Fibroblast of skin of left biceps (primary cell): ENCODE results near the gene CDH23.
"Not testable (repeated sequence)": the region's sequence is repeated elsewhere in the genome, so short reads cannot be mapped to it uniquely, and the experiment has no call there.

ENCODE experiments used
- DNase-seq, 2 experiments: peaks; one replicate each; pipeline ENCODE4 v3.0.0-alpha.2; 2013; ENCODE audit warnings: low read depth in 2 of 2

Gene CDH23

GRCh38 chr10:71396711-71397295 lies at the start of gene CDH23:
CDH23 (plus strand) TSS chr10:71396920; CDS start chr10:71439832, 42,912 bp downstream.
- DNase-seq, result no peak

GRCh38 chr10:71347587-71348395 lies 48.9 kb upstream of the CDH23 start:
- no peak for DNase-seq

GRCh38 chr10:71348850-71349249 lies 47.9 kb upstream of the CDH23 start:
- no peak for DNase-seq

- DNase-seq, result no peak
These were observed 47.3 kb upstream of the CDH23 start for GRCh38 chr10:71349406-71349805.

GRCh38 chr10:71351087-71351486 lies 45.6 kb upstream of the CDH23 start:
- DNase-seq, result no peak

GRCh38 chr10:71351628-71352319 lies 44.9 kb upstream of the CDH23 start:
- DNase-seq, result no peak

GRCh38 chr10:71353639-71354038 lies 43.1 kb upstream of the CDH23 start:
- DNase-seq, result no peak

- DNase-seq, result no peak
These were observed 41.9 kb upstream of the CDH23 start for GRCh38 chr10:71354776-71355175.

- DNase-seq, result no peak
These were observed 40.8 kb upstream of the CDH23 start for GRCh38 chr10:71355886-71356285.

- no peak for DNase-seq
These were observed 38.9 kb upstream of the CDH23 start for GRCh38 chr10:71357792-71358265.

GRCh38 chr10:71358277-71358676 lies 38.4 kb upstream of the CDH23 start:
- no peak for DNase-seq

- DNase-seq, result not testable (repeated sequence)
These were observed 37.8 kb upstream of the CDH23 start for GRCh38 chr10:71358906-71359305.

GRCh38 chr10:71359364-71360046 lies 37.2 kb upstream of the CDH23 start:
- no peak for DNase-seq

GRCh38 chr10:71360735-71361134 lies 36.0 kb upstream of the CDH23 start:
- DNase-seq, result no peak

GRCh38 chr10:71361581-71361980 lies 35.1 kb upstream of the CDH23 start:
- DNase-seq, result no peak

- no peak for DNase-seq
These were observed 34.6 kb upstream of the CDH23 start for GRCh38 chr10:71362141-71362540.

GRCh38 chr10:71363936-71364335 lies 32.8 kb upstream of the CDH23 start:
- DNase-seq, result no peak

- no peak for DNase-seq
These were observed 31.4 kb upstream of the CDH23 start for GRCh38 chr10:71365366-71365765.

GRCh38 chr10:71366690-71367089 lies 30.0 kb upstream of the CDH23 start:
- DNase-seq, result no peak

GRCh38 chr10:71367271-71367670 lies 29.4 kb upstream of the CDH23 start:
- DNase-seq, result no peak

- DNase-seq, result no peak
These were observed 28.5 kb upstream of the CDH23 start for GRCh38 chr10:71368176-71368575.

- no peak for DNase-seq
These were observed 28.1 kb upstream of the CDH23 start for GRCh38 chr10:71368643-71369042.
